ENCODE results near the gene SPACA1.
A peak's percentile ranks its signal among the peaks of the same experiment; 100 is the strongest.
"Not testable (repeated sequence)": the region's sequence is repeated elsewhere in the genome, so short reads cannot be mapped to it uniquely, and the experiment has no call there.

The SPACA1 gene

GRCh38 chr6:88047510-88048150 is at the start of gene SPACA1:
TSS of gene SPACA1 (plus strand) at chr6:88047841. CDS start at chr6:88047906, 65 bp downstream.
- FAIRE-seq, result no peak

- FAIRE-seq, result no peak
Observed at GRCh38 chr6:88000713-88001112, 46.9 kb upstream of the SPACA1 start.

- not testable (repeated sequence) for FAIRE-seq
Observed at GRCh38 chr6:88001279-88001678, 46.4 kb upstream of the SPACA1 start.

- no peak for FAIRE-seq
Observed at GRCh38 chr6:88004707-88005106, 42.9 kb upstream of the SPACA1 start.

- no peak for FAIRE-seq
Observed at GRCh38 chr6:88006557-88006956, 41.1 kb upstream of the SPACA1 start.

- no peak for FAIRE-seq
Observed at GRCh38 chr6:88008411-88008810, 39.2 kb upstream of the SPACA1 start.

- FAIRE-seq, result no peak
Observed at GRCh38 chr6:88008831-88009231, 38.8 kb upstream of the SPACA1 start.

GRCh38 chr6:88013015-88013414 is 34.6 kb upstream of the SPACA1 start:
- no peak for FAIRE-seq

- no peak for FAIRE-seq
Observed at GRCh38 chr6:88013554-88013953, 34.1 kb upstream of the SPACA1 start.

- no peak for FAIRE-seq
Observed at GRCh38 chr6:88020439-88020838, 27.2 kb upstream of the SPACA1 start.

- FAIRE-seq, result no peak
Observed at GRCh38 chr6:88024696-88025095, 22.9 kb upstream of the SPACA1 start.

- FAIRE-seq, result no peak
Observed at GRCh38 chr6:88031550-88031949, 16.1 kb upstream of the SPACA1 start.

GRCh38 chr6:88044530-88044929 is 3.1 kb upstream of the SPACA1 start:
- no peak for FAIRE-seq

- no peak for FAIRE-seq
Observed at GRCh38 chr6:88045521-88046136, 2.0 kb upstream of the SPACA1 start.

GRCh38 chr6:88048578-88048977 is 937 bp downstream of the SPACA1 start:
- no peak for FAIRE-seq

GRCh38 chr6:88050140-88050818 is 2.6 kb downstream of the SPACA1 start:
- peak; percentile 28 for FAIRE-seq

- FAIRE-seq, result no peak
Observed at GRCh38 chr6:88059191-88059590, 11.6 kb downstream of the SPACA1 start.

- FAIRE-seq, result peak; percentile 43
Observed at GRCh38 chr6:88062376-88062775, 14.7 kb downstream of the SPACA1 start.

- no peak for FAIRE-seq
Observed at GRCh38 chr6:88072462-88072861, 24.8 kb downstream of the SPACA1 start.

- FAIRE-seq, result no peak
Observed at GRCh38 chr6:88074791-88075190, 27.1 kb downstream of the SPACA1 start.

GRCh38 chr6:88077305-88077704 is 29.7 kb downstream of the SPACA1 start:
- no peak for FAIRE-seq

GRCh38 chr6:88086792-88087191 is 39.2 kb downstream of the SPACA1 start:
- no peak for FAIRE-seq

GRCh38 chr6:88089708-88090107 is 42.1 kb downstream of the SPACA1 start:
- FAIRE-seq, result no peak

- FAIRE-seq, result no peak
Observed at GRCh38 chr6:88105741-88106340, 58.2 kb downstream of the SPACA1 start.

Measured in colon (tissue), 2 donors.